Measurements from ENCODE around the gene MRPL30. TPM values are rescaled to one million over a fixed set of nuclear protein-coding genes. Genes with fewer than 3 reads are reported as not detected.
A peak's percentile ranks its signal among the peaks of the same experiment; 100 is the strongest.
"Not testable (repeated sequence)": the region's sequence is repeated elsewhere in the genome, so short reads cannot be mapped to it uniquely, and the experiment has no call there.

The MRPL30 gene
- total RNA-seq (10 to 100 TPM; 17.4 to 19.8 TPM), polyA plus RNA-seq (10 to 100 TPM; 13.5 to 14.6 TPM)
- long read RNA-seq, donor 1, transcript MRPL30-201 (6 exons, 2,605 nt) = major isoform, 16 of 27 reads
- long read RNA-seq, donor 1, partial matches to known transcripts = 1 of 27 reads
- long read RNA-seq, donor 1, other reads (novel, unspliced or antisense) = 10 of 27 reads
- long read RNA-seq, donor 2, partial matches to known transcripts = 2 of 7 reads
- long read RNA-seq, donor 2, other reads (novel, unspliced or antisense) = 2 of 7 reads

DNA sequence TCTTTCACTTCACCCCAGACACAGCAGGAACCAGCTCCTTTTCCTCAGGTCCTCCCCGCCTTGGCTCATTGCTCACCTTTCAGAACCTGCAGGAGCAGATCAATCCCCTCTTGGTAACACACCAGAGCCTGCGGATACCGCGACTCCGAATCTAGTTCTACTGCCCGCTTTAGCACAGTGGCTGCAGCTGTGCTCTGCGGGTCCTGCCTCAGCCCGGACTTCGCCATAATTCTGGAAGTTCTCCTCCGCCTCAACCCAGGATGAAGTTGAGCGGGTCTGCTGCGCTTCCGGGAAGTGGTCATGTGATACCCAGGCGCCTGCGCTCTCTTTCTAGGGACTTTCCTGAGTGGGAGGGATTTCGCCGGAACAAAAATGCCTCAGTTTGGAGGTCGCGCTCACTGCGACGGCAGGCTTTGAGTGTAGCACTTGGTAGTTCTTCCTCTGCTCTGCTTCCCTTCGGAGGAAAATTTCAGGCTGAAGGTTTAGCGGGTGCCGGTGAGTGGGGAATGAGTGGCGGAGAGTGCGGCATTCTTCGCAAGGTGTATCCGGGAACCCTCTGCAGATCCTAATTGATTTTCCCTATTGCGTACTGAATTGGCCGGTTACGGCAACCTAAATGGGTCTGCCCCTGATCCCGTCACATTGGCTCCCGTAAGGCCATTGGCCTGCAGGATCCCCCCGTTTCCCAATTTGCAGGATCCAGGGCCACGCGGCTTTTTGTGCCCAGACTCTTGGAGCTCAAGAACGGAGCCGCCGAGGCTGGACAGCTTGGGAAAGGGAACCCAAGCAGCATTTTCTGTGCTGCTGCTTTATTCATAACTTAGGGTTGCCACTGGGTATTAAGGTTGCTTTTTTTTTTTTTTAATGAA lies at the start of gene MRPL30, which contains the start of gene MITD1:
Gene MRPL30 (plus strand): TSS at position 430 of the 869 bp plus-strand sequence. CDS start 5,020 bp downstream, outside the sequence.
Gene MITD1 (minus strand): TSS at position 304 of the 869 bp plus-strand sequence. CDS start 77 bp downstream, at position 227.
- WGBS, 2 donors = 0 to 1% methylated on average over 39 of the region's 39 CpGs
- peaks cover 0 to 5% of the 10 kb centered on the region in 2 donors for H3K4me1 ChIP-seq (ENCODE audit: control insufficient read depth in 1 of 2, insufficient read depth in 2 of 2, low read length in 2 of 2)
- intact Hi-C loops (cut with DNase I) = loop anchor here (5.0 to 10.0 kb wide), 3 partner anchors 144 to 311 kb away; partner anchors contain the start of genes EIF5B (in 1 of the 2), REV1 (in 1 of the 2) and TXNDC9 (in 1 of the 2)

DNA sequence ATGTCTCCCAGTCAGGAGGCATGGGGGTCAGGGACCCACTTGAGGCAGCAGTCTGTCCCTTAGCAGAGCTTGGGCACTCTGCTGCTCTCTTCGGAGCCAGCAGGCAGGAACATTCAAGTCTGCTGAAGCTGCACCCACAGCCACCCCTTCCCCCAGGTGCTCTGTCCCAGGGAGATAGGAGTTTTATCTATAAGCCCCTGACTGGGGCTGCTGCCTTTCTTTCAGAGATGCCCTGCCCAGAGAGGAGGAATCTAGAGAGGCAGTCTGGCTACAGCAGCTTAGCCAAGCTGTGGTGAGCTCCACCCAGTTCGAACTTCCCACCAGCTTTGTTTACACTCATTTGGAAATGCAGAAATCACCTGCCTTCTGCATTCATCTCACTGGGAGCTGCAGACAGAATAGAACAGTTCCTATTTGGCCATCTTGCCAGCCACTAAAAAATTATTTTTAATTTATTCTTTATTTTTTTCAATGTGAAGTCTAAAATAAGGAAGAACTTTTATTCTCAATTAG lies 45.9 kb upstream of the MRPL30 start:
- ATAC-seq (ENCODE audit: low FRiP score); H3K27me3 ChIP-seq (ENCODE audit: control insufficient read depth in 1 of 2, insufficient read depth in 2 of 2, low read length in 1 of 2); DNase-seq; H3K9me3 ChIP-seq (ENCODE audit: control insufficient read depth, low read length); H3K27ac ChIP-seq (ENCODE audit: low read depth in 1 of 2, low read length in 2 of 2); H3K4me3 ChIP-seq (ENCODE audit: low read length in 2 of 2); H3K4me1 ChIP-seq (ENCODE audit: control insufficient read depth in 1 of 2, insufficient read depth in 2 of 2, low read length in 2 of 2); intact Hi-C loops (cut with DNase I); H3K36me3 ChIP-seq (ENCODE audit: control insufficient read depth in 1 of 2, insufficient read depth in 2 of 2, low read length in 1 of 2): not testable (repeated sequence)
- WGBS, 2 donors = 95 to 98% methylated on average over 2 of the region's 2 CpGs

More for the DNA sequence above, at the start of gene MRPL30, which contains the start of gene MITD1:
- H3K9me3 ChIP-seq (ENCODE audit: control insufficient read depth, low read length) = no peaks in the 10 kb centered on the region
- no peaks in the 10 kb centered on the region for H3K36me3 ChIP-seq (ENCODE audit: control insufficient read depth in 1 of 2, insufficient read depth in 2 of 2, low read length in 1 of 2)
- DNase-seq = peak; percentile 95 to 96
- peak within 1 kb of the TSS in 1 of 2 donors; percentile 65 for H3K27ac ChIP-seq (ENCODE audit: low read depth in 1 of 2, low read length in 2 of 2)
- peak within 1 kb of the TSS; percentile 96 to 100 for H3K4me3 ChIP-seq (ENCODE audit: low read length in 2 of 2)
- no peaks in the 10 kb centered on the region for H3K27me3 ChIP-seq (ENCODE audit: control insufficient read depth in 1 of 2, insufficient read depth in 2 of 2, low read length in 1 of 2)
- peak; percentile 97 for ATAC-seq (ENCODE audit: low FRiP score)

DNA sequence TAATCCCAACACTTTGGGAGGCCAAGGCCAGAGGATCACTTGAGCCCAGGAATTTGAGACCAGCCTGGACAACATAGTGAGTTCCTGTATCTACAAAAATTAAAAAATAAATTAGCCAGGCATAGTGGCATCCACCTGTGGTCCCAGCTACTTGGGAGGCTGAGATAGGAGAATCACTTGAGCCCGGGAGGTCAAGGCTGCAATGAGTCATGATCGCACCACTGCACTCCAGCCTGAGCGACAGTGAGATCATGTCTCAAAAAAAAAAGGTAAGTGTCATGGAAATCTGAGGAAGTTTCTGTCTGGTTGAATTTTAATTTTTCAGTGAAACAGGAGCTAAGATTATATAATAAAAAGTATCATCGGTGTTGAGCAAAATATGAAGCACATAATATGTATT lies 42.0 kb upstream of the MRPL30 start:
- H3K4me1 ChIP-seq (ENCODE audit: control insufficient read depth in 1 of 2, insufficient read depth in 2 of 2, low read length in 2 of 2) = peaks cover 0 to 1% of the 10 kb centered on the region in 2 donors
- ATAC-seq (ENCODE audit: low FRiP score) (no peak), DNase-seq (no peak)
- intact Hi-C loops (cut with DNase I) = no loop called here
- no peaks in the 10 kb centered on the region for H3K27me3 ChIP-seq (ENCODE audit: control insufficient read depth in 1 of 2, insufficient read depth in 2 of 2, low read length in 1 of 2)
- H3K9me3 ChIP-seq (ENCODE audit: control insufficient read depth, low read length) = no peaks in the 10 kb centered on the region
- WGBS, 2 donors = 97% methylated on average over 4 of the region's 4 CpGs
- H3K4me3 ChIP-seq (ENCODE audit: low read length in 2 of 2) = no peak overlapping the region
- no peaks in the 10 kb centered on the region for H3K36me3 ChIP-seq (ENCODE audit: control insufficient read depth in 1 of 2, insufficient read depth in 2 of 2, low read length in 1 of 2)
- H3K27ac ChIP-seq (ENCODE audit: low read depth in 1 of 2, low read length in 2 of 2) = no peak overlapping the region

DNA sequence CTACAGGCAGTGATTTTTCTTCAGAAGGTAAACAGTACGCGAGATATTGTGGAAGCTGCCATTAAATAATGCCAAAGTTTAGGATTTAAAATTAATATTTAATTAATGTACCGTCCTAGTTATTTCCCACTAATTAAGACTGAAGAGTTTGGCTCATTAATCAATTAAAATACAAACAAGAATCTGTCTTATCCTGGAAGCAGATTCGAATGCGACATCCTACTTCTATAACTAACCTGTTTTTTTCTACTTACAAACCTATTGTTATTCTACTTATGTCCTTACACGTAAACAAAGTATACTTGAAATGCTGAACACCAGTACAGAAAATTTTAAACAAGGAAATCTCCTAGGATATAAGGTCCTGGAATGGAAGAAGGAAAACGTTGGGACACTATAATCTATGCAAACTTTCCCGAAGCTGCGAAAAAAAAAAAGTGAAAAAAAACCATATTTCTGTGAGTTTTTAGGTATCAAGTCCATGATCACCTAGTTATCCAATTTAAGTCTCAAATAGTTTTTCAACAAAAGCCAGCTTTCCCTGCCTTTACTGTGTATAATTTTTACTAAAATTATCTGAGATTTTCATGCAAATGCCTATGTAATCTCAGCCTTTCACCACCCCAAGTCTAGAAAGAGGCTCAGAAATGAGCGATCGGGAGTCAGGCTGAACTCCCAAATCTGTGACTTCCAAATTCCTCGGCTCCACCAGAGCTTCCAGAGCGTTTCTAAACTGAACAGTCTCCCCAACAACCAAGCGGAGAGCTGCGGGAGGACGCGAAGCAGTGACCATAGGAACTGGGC lies 40.7 kb upstream of the MRPL30 start:
- no peak for DNase-seq
- no peaks in the 10 kb centered on the region for H3K36me3 ChIP-seq (ENCODE audit: control insufficient read depth in 1 of 2, insufficient read depth in 2 of 2, low read length in 1 of 2)
- intact Hi-C loops (cut with DNase I) = no loop called here
- H3K27me3 ChIP-seq (ENCODE audit: control insufficient read depth in 1 of 2, insufficient read depth in 2 of 2, low read length in 1 of 2) = no peaks in the 10 kb centered on the region
- no peak for ATAC-seq (ENCODE audit: low FRiP score)
- 25 to 27% methylated on average over 17 of the region's 17 CpGs for WGBS, 2 donors
- no peak overlapping the region for H3K27ac ChIP-seq (ENCODE audit: low read depth in 1 of 2, low read length in 2 of 2)
- no peaks in the 10 kb centered on the region for H3K9me3 ChIP-seq (ENCODE audit: control insufficient read depth, low read length)
- H3K4me1 ChIP-seq (ENCODE audit: control insufficient read depth in 1 of 2, insufficient read depth in 2 of 2, low read length in 2 of 2) = peaks cover 0 to 1% of the 10 kb centered on the region in 2 donors
- H3K4me3 ChIP-seq (ENCODE audit: low read length in 2 of 2) = peak overlapping the region; percentile 33 to 52

DNA sequence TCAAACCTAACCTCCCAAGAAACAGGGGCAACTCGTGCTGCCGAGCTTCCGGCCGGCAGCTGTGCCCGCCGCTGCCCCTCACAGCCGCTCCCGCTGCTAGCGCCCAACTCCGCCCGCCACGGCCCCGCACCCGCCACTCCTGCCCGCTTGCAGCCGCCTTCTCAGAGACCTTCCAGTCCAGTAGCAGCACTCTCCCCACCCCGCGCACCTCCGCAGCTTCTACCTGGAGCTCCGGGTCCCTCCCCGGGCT lies 40.2 kb upstream of the MRPL30 start:
- no peak for DNase-seq
- Histone ChIP-seq H3K4me3 (ENCODE audit: low read length in 2 of 2) (peak overlapping the region; percentile 33 to 52), H3K27me3 (ENCODE audit: control insufficient read depth in 1 of 2, insufficient read depth in 2 of 2, low read length in 1 of 2) (no peaks in the 10 kb centered on the region), H3K36me3 (ENCODE audit: control insufficient read depth in 1 of 2, insufficient read depth in 2 of 2, low read length in 1 of 2) (no peaks in the 10 kb centered on the region), H3K4me1 (ENCODE audit: control insufficient read depth in 1 of 2, insufficient read depth in 2 of 2, low read length in 2 of 2) (peaks cover 0 to 1% of the 10 kb centered on the region in 2 donors), H3K27ac (ENCODE audit: low read depth in 1 of 2, low read length in 2 of 2) (peak overlapping the region in 1 of 2 donors; percentile 0), H3K9me3 (ENCODE audit: control insufficient read depth, low read length) (no peaks in the 10 kb centered on the region)
- WGBS, 2 donors = 1% methylated on average over 18 to 21 of the region's 21 CpGs
- ATAC-seq (ENCODE audit: low FRiP score) = peak; percentile 80
- intact Hi-C loops (cut with DNase I) = no loop called here

DNA sequence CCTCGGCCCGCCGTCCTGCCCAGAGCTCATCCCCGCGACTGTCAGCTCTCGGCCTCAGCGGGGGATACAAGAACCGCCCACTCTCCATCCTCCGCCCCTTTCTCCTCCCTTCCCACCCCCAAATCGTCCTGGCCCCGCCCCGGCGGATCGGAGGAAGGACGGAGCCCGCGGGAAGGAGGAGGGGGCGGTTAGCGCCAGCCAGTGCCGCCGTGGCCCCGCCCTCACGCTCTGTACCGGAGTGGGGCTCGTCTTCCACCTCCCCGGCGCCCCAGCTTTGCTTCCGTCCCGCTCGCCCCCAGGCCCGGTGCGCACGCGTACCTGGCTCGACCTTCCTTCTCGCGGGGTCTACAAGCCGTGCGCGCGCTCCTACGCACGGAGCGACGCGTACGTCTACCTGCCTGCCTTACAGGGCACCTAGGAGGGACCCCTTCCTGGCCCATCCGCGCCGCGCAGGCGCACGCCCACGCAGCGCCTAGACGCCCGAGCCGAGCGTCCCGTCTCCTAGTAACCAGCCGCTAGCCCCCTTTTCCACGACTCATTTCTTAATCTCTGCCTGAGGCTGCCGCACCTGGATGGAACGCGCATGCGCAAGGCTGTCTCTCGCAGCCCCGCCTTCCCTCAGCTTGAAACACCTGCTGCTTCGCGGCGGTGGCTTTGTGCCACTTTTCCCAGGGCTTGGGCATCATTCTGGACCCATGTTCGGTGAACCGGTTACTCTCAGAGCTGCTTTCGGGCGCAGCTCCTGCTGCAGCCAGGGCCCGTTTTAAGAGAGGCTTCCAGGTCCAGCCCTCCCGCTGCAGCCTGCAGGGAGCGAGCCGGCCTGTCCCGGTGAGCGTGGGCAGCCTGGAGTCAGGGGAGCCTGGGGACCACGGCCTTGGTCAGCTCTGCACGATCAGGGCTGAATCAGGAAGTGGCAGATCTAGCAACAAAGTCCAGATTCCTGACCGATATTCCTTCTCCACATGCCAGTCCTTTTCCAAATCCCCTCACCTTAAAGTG lies 39.6 kb upstream of the MRPL30 start, which contains the start of gene C2orf15:
Gene C2orf15 (plus strand): TSS at position 598 of the 999 bp plus-strand sequence. CDS start 8,852 bp downstream, outside the sequence.
- 0 to 1% methylated on average over 64 to 84 of the region's 84 CpGs for WGBS, 2 donors
- H3K27ac ChIP-seq (ENCODE audit: low read depth in 1 of 2, low read length in 2 of 2) = peak within 1 kb of the TSS in 1 of 2 donors; percentile 55
- no peaks in the 10 kb centered on the region for H3K27me3 ChIP-seq (ENCODE audit: control insufficient read depth in 1 of 2, insufficient read depth in 2 of 2, low read length in 1 of 2)
- H3K9me3 ChIP-seq (ENCODE audit: control insufficient read depth, low read length) = no peaks in the 10 kb centered on the region
- no peaks in the 10 kb centered on the region for H3K36me3 ChIP-seq (ENCODE audit: control insufficient read depth in 1 of 2, insufficient read depth in 2 of 2, low read length in 1 of 2)
- intact Hi-C loops (cut with DNase I) = no loop called here
- H3K4me1 ChIP-seq (ENCODE audit: control insufficient read depth in 1 of 2, insufficient read depth in 2 of 2, low read length in 2 of 2) = peaks cover 0 to 1% of the 10 kb centered on the region in 2 donors
- peak; percentile 97 for ATAC-seq (ENCODE audit: low FRiP score)
- peak; percentile 95 to 97 for DNase-seq
- H3K4me3 ChIP-seq (ENCODE audit: low read length in 2 of 2) = peak within 1 kb of the TSS; percentile 33 to 52

DNA sequence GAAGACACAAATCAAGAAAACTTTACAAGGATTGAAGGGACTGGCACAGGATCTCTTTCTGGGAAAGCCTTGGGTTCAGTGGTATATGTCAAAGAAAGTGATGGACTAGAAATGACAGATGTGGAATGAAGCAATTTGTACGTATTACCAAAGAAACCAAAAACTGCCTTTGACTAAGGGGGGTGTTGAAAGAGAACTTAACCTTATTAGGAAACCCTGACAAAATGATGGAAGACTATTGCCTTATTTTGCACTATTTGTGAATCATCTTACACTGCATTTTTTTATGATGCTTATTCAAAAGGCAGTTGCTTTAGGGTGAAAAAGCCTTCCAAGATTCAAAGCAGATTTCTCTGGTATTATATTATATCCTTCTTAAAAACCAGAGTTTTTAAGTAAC lies 30.3 kb upstream of the MRPL30 start:
- WGBS, 2 donors = 70 to 74% methylated on average over 1 of the region's 1 CpG
- Histone ChIP-seq H3K9me3 (ENCODE audit: control insufficient read depth, low read length) (no peaks in the 10 kb centered on the region), H3K4me3 (ENCODE audit: low read length in 2 of 2) (no peak overlapping the region), H3K4me1 (ENCODE audit: control insufficient read depth in 1 of 2, insufficient read depth in 2 of 2, low read length in 2 of 2) (peaks cover 0 to 5% of the 10 kb centered on the region in 2 donors), H3K27ac (ENCODE audit: low read depth in 1 of 2, low read length in 2 of 2) (no peak overlapping the region), H3K36me3 (ENCODE audit: control insufficient read depth in 1 of 2, insufficient read depth in 2 of 2, low read length in 1 of 2) (no peaks in the 10 kb centered on the region), H3K27me3 (ENCODE audit: control insufficient read depth in 1 of 2, insufficient read depth in 2 of 2, low read length in 1 of 2) (no peaks in the 10 kb centered on the region)
- intact Hi-C loops (cut with DNase I) = no loop called here
- ATAC-seq (ENCODE audit: low FRiP score) = no peak
- no peak for DNase-seq
